Adipose tissue (tissue), 3 donors: Measurements from ENCODE around the gene CFAP92. TPM values are rescaled to one million over a fixed set of nuclear protein-coding genes. Genes with fewer than 3 reads are reported as not detected.
A peak's percentile ranks its signal among the peaks of the same experiment; 100 is the strongest.
"Not testable (repeated sequence)": the region's sequence is repeated elsewhere in the genome, so short reads cannot be mapped to it uniquely, and the experiment has no call there.

Experiments used
- H3K27ac ChIP-seq: one replicate; pipeline ENCODE4 v1.5.1; 2013; ENCODE audit warnings: low read depth, low read length
- WGBS, 3 donors: extraction: QIAGEN DNeasy Blood & Tissue Kit; methylation state at CpG; one replicate each; pipeline ENCODE4 v1.1.7; 2013; 5-methylcytosine and 5-hydroxymethylcytosine counted together
- polyA plus RNA-seq, 3 donors: library from polyadenylated mRNA; stranded (reverse); fragments of 200-250 nt; gene quantifications; one replicate each; pipeline ENCODE4 v1.2.3, GENCODE V29; 2013
- donor health status: healthy with polysubstance abuse.
- donor health status: Bipolar disorder and iron deficiency.
- donor health status: healthy.

The CFAP92 gene
- polyA plus RNA-seq, 3 donors = 0.16 to 1.9 (median 0.21) TPM

GRCh38 chr3:128881576-128881975, 112.3 kb downstream of the CFAP92 start:
- 91 to 92% (median 91%) methylated on average over 6 of the region's 6 CpGs for WGBS, 3 donors
- H3K27ac ChIP-seq = no peak overlapping the region

- WGBS, 3 donors = 71 to 82% (median 72%) methylated on average over 12 of the region's 12 CpGs
Measured at GRCh38 chr3:128880455-128880854, 113.4 kb downstream of the CFAP92 start.

GRCh38 chr3:128879991-128880390, 113.9 kb downstream of the CFAP92 start:
- H3K27ac ChIP-seq = no peak overlapping the region
- WGBS, 3 donors = 0 to 2% (median 0%) methylated on average over 6 of the region's 6 CpGs

More at GRCh38 chr3:128880455-128880854, 113.4 kb downstream of the CFAP92 start:
- H3K27ac ChIP-seq = not testable (repeated sequence)

GRCh38 chr3:128879125-128879969, 114.5 kb downstream of the CFAP92 start, which contains the start of gene ACAD9:
Gene ACAD9 (plus strand): TSS chr3:128879620. CDS start chr3:128879692, 72 bp downstream.
- peak within 1 kb of the TSS; percentile 99 for H3K27ac ChIP-seq
- WGBS, 3 donors = 0 to 1% (median 0%) methylated on average over 65 of the region's 65 CpGs

GRCh38 chr3:128878556-128879124, 115.2 kb downstream of the CFAP92 start:
- 0 to 1% (median 1%) methylated on average over 14 of the region's 14 CpGs for WGBS, 3 donors

GRCh38 chr3:128878011-128878457, 115.8 kb downstream of the CFAP92 start:
- 61 to 69% (median 69%) methylated on average over 7 of the region's 7 CpGs for WGBS, 3 donors
- no peak overlapping the region for H3K27ac ChIP-seq

More at GRCh38 chr3:128878556-128879124, 115.2 kb downstream of the CFAP92 start:
- peak overlapping the region; percentile 99 for H3K27ac ChIP-seq

GRCh38 chr3:128875556-128876120, 118.2 kb downstream of the CFAP92 start:
- H3K27ac ChIP-seq = no peak overlapping the region

GRCh38 chr3:128874481-128875180, 119.2 kb downstream of the CFAP92 start:
- WGBS, 3 donors = 62 to 74% (median 63%) methylated on average over 3 of the region's 3 CpGs
- no peak overlapping the region for H3K27ac ChIP-seq

More at GRCh38 chr3:128875556-128876120, 118.2 kb downstream of the CFAP92 start:
- WGBS, 3 donors = 29 to 43% (median 36%) methylated on average over 12 of the region's 12 CpGs

- 62 to 82% (median 65%) methylated on average over 8 of the region's 8 CpGs for WGBS, 3 donors
- H3K27ac ChIP-seq = no peak overlapping the region
Measured at GRCh38 chr3:128873244-128874022, 120.4 kb downstream of the CFAP92 start.

GRCh38 chr3:128872744-128873143, 121.1 kb downstream of the CFAP92 start:
- no peak overlapping the region for H3K27ac ChIP-seq
- 87 to 89% (median 88%) methylated on average over 8 of the region's 8 CpGs for WGBS, 3 donors

- no peak overlapping the region for H3K27ac ChIP-seq
- WGBS, 3 donors = 80 to 89% (median 82%) methylated on average over 4 of the region's 4 CpGs
Measured at GRCh38 chr3:128872282-128872681, 121.6 kb downstream of the CFAP92 start.

GRCh38 chr3:128870347-128870746, 123.5 kb downstream of the CFAP92 start:
- 89 to 96% (median 93%) methylated on average over 4 of the region's 4 CpGs for WGBS, 3 donors
- no peak overlapping the region for H3K27ac ChIP-seq

GRCh38 chr3:128867200-128868125, 126.4 kb downstream of the CFAP92 start:
- H3K27ac ChIP-seq = no peak overlapping the region
- WGBS, 3 donors = 62 to 79% (median 67%) methylated on average over 4 of the region's 4 CpGs

GRCh38 chr3:128864849-128865804, 128.7 kb downstream of the CFAP92 start:
- not testable (repeated sequence) for H3K27ac ChIP-seq
- WGBS, 3 donors = 43 to 65% (median 46%) methylated on average over 19 to 21 of the region's 25 CpGs

- 27 to 47% (median 28%) methylated on average over 11 of the region's 11 CpGs for WGBS, 3 donors
- no peak overlapping the region for H3K27ac ChIP-seq
Measured at GRCh38 chr3:128864351-128864811, 129.5 kb downstream of the CFAP92 start.

GRCh38 chr3:128863560-128863959, 130.3 kb downstream of the CFAP92 start:
- H3K27ac ChIP-seq = no peak overlapping the region
- WGBS, 3 donors = 63 to 82% (median 78%) methylated on average over 3 of the region's 3 CpGs
